GM06990 (cell line): ENCODE results near the gene MICAL3.

Experiments
- DNase-seq: peaks from one replicate; pipeline ENCODE4 v3.0.0-alpha.2; 2011; ENCODE audit not compliant: insufficient read length; ENCODE audit errors: extremely low read depth
- H3K27me3 ChIP-seq: replicated peaks from 2 replicates; pipeline ENCODE4 v1.6.0; 2011; ENCODE audit warnings: low read length; ENCODE audit not compliant: control insufficient read depth, insufficient read depth
- H3K36me3 ChIP-seq: 2 replicates; pipeline ENCODE4 v1.5.1; 2011; ENCODE audit warnings: low read length; ENCODE audit not compliant: control insufficient read depth, insufficient read depth
- H3K4me3 ChIP-seq: replicated peaks from 2 replicates; pipeline ENCODE4 v1.5.1; 2011; ENCODE audit warnings: low read depth, mild to moderate bottlenecking, control low read depth, low read length
- CTCF ChIP-seq: IDR thresholded peaks from 2 replicates; pipeline ENCODE4 v1.5.1; 2011; ENCODE audit warnings: low read length, control low read depth, mild to moderate bottlenecking, inconsistent platforms; ENCODE audit not compliant: insufficient read depth, poor library complexity, severe bottlenecking

The MICAL3 gene

GRCh38 chr22:17891481-17892167, 132.7 kb downstream of the MICAL3 start:
- TF ChIP-seq CTCF: peak; percentile 63
- Histone ChIP-seq H3K4me3 (no peak overlapping the region), H3K36me3 (no peaks in the 10 kb centered on the region; the same call in none of the 2 replicates), H3K27me3 (no peaks in the 10 kb centered on the region)
- no peak for DNase-seq

- Histone ChIP-seq H3K36me3 (no peaks in the 10 kb centered on the region; the same call in none of the 2 replicates), H3K27me3 (no peaks in the 10 kb centered on the region), H3K4me3 (no peak overlapping the region)
- no peak for TF ChIP-seq CTCF
- no peak for DNase-seq
These were observed 133.5 kb downstream of the MICAL3 start for GRCh38 chr22:17890892-17891291.

GRCh38 chr22:17890245-17890671, 134.1 kb downstream of the MICAL3 start:
- DNase-seq: no peak
- no peak for TF ChIP-seq CTCF
- Histone ChIP-seq H3K27me3 (no peaks in the 10 kb centered on the region), H3K36me3 (peaks cover 2% of the 10 kb centered on the region), H3K4me3 (no peak overlapping the region)

GRCh38 chr22:17888855-17889254, 135.5 kb downstream of the MICAL3 start:
- no peaks in the 10 kb centered on the region for H3K27me3 ChIP-seq
- TF ChIP-seq CTCF: no peak
- DNase-seq: no peak
- H3K4me3 ChIP-seq: no peak overlapping the region
- H3K36me3 ChIP-seq: peaks cover 2% of the 10 kb centered on the region

- no peak overlapping the region for H3K4me3 ChIP-seq
- no peaks in the 10 kb centered on the region for H3K27me3 ChIP-seq
- H3K36me3 ChIP-seq: peaks cover 2% of the 10 kb centered on the region
- DNase-seq: no peak
- no peak for TF ChIP-seq CTCF
These were observed 135.9 kb downstream of the MICAL3 start for GRCh38 chr22:17888439-17888838.
